HEK293 (cell line): Measurements from ENCODE around the gene ABCA7.
A peak's percentile ranks its signal among the peaks of the same experiment; 100 is the strongest.

ENCODE experiments used
- CTCF ChIA-PET: fragments of 350-600 bp; formaldehyde crosslinking; extraction: SDS; loops from one replicate; lab custom pipeline; 2021; ENCODE audit warnings: antibody characterized with exemption; lab: Yijun Ruan, JAX
- POLR2A ChIA-PET: fragments of 300-600 bp; formaldehyde crosslinking; extraction: SDS; loops from one replicate; lab custom pipeline; 2020; ENCODE audit warnings: antibody characterized with exemption, inconsistent platforms; lab: Yijun Ruan, JAX
- H3K27ac ChIP-seq: fragments of 200-500 bp; sonication (Bioruptor generic); 2 replicates; pipeline ENCODE4 v1.5.1; 2014; ENCODE audit warnings: low read depth, low read length, control low read depth, inconsistent platforms; ENCODE audit errors: extremely low read depth
- H3K36me3 ChIP-seq, 2 experiments: fragments of 200-500 bp in 1 of 2; sonication (Bioruptor generic) in 1 of 2; 1 replicate in 1 of 2; 2 replicates in 1 of 2; pipeline ENCODE4 v1.5.1; 2014 to 2017; ENCODE audit warnings: inconsistent platforms in 2 of 2, low read length in 2 of 2; ENCODE audit not compliant: control insufficient read depth in 2 of 2, insufficient read depth in 1 of 2
- H3K4me1 ChIP-seq: fragments of 200-500 bp; sonication (Bioruptor generic); 2 replicates; pipeline ENCODE4 v1.5.1; 2014; ENCODE audit warnings: mild to moderate bottlenecking, low read length, inconsistent platforms; ENCODE audit not compliant: control insufficient read depth, insufficient read depth
- H3K4me3 ChIP-seq: 2 replicates; pipeline ENCODE4 v1.5.1; 2011; ENCODE audit warnings: low read depth, mild to moderate bottlenecking, control low read depth, low read length, moderate library complexity
- H3K9me3 ChIP-seq: fragments of 200-500 bp; sonication (Bioruptor generic); 2 replicates; pipeline ENCODE4 v1.5.1; 2014; ENCODE audit warnings: low read depth, low read length, inconsistent platforms; ENCODE audit not compliant: control insufficient read depth, insufficient read depth
- MZF1 ChIP-seq: fragments of 450-650 bp; formaldehyde crosslinking; IDR thresholded peaks from 2 replicates; pipeline ENCODE4 v1.5.1; 2017; ENCODE audit warnings: missing biosample characterization, missing genetic modification characterization, borderline replicate concordance
- SETDB1 ChIP-seq: IDR thresholded peaks from one replicate; pipeline ENCODE4 v1.6.1; 2017; ENCODE audit warnings: mild to moderate bottlenecking, low read length, moderate library complexity, mixed read lengths; ENCODE audit not compliant: insufficient read length
- ZFP3 ChIP-seq: fragments of 450-650 bp; formaldehyde crosslinking; IDR thresholded peaks from 2 replicates; pipeline ENCODE4 v1.5.1; 2016; ENCODE audit warnings: low read depth, missing biosample characterization, missing genetic modification characterization
- ZNF132 ChIP-seq: fragments of 450-650 bp; formaldehyde crosslinking; IDR thresholded peaks from 2 replicates; pipeline ENCODE4 v1.5.1; 2017; ENCODE audit warnings: missing biosample characterization, missing genetic modification characterization, borderline replicate concordance
- ZNF174 ChIP-seq: fragments of 450-650 bp; formaldehyde crosslinking; IDR thresholded peaks from 2 replicates; pipeline ENCODE4 v1.5.0; 2017; ENCODE audit warnings: missing biosample characterization, mild to moderate bottlenecking, missing genetic modification characterization
- ZNF23 ChIP-seq: fragments of 450-650 bp; formaldehyde crosslinking; IDR thresholded peaks from 2 replicates; pipeline ENCODE4 v1.5.1; 2016; ENCODE audit warnings: missing biosample characterization, missing genetic modification characterization, borderline replicate concordance
- ZNF266 ChIP-seq: fragments of 450-650 bp; formaldehyde crosslinking; IDR thresholded peaks from 2 replicates; pipeline ENCODE4 v1.5.1; 2016; ENCODE audit warnings: missing biosample characterization, missing genetic modification characterization, low read depth
- ZNF391 ChIP-seq: fragments of 450-650 bp; formaldehyde crosslinking; IDR thresholded peaks from 2 replicates; pipeline ENCODE4 v1.5.1; 2016; ENCODE audit warnings: low read depth, missing biosample characterization, missing genetic modification characterization, borderline replicate concordance
- ZNF416 ChIP-seq: fragments of 450-650 bp; formaldehyde crosslinking; IDR thresholded peaks from 2 replicates; pipeline ENCODE4 v1.5.1; 2016; ENCODE audit warnings: missing biosample characterization, missing genetic modification characterization
- ZNF548 ChIP-seq: fragments of 450-650 bp; formaldehyde crosslinking; IDR thresholded peaks from 2 replicates; pipeline ENCODE4 v1.5.1; 2016; ENCODE audit warnings: missing biosample characterization, missing genetic modification characterization
- ZNF555 ChIP-seq: fragments of 450-650 bp; formaldehyde crosslinking; conservative IDR thresholded peaks from 2 replicates; pipeline ENCODE4 v1.5.1; 2017; ENCODE audit warnings: missing biosample characterization, mild to moderate bottlenecking, missing genetic modification characterization, inconsistent platforms
- ZNF560 ChIP-seq: fragments of 450-650 bp; formaldehyde crosslinking; IDR thresholded peaks from 2 replicates; pipeline ENCODE4 v1.5.1; 2017; ENCODE audit warnings: missing biosample characterization, missing genetic modification characterization, borderline replicate concordance
- ZNF561 ChIP-seq: fragments of 450-650 bp; IDR thresholded peaks from 2 replicates; pipeline ENCODE4 v1.5.1; 2018; ENCODE audit warnings: missing biosample characterization, missing genetic modification characterization, borderline replicate concordance
- ZNF624 ChIP-seq: fragments of 450-650 bp; formaldehyde crosslinking; IDR thresholded peaks from 2 replicates; pipeline ENCODE4 v1.5.1; 2017; ENCODE audit warnings: missing biosample characterization, missing genetic modification characterization
- ZNF664 ChIP-seq: fragments of 450-650 bp; formaldehyde crosslinking; IDR thresholded peaks from 2 replicates; pipeline ENCODE4 v1.5.1; 2016; ENCODE audit warnings: missing biosample characterization, missing genetic modification characterization
- ZNF701 ChIP-seq: fragments of 450-650 bp; formaldehyde crosslinking; IDR thresholded peaks from 2 replicates; pipeline ENCODE4 v1.5.1; 2016; ENCODE audit warnings: missing biosample characterization, missing genetic modification characterization
- ZNF837 ChIP-seq: fragments of 450-650 bp; formaldehyde crosslinking; IDR thresholded peaks from 2 replicates; pipeline ENCODE4 v1.5.1; 2016; ENCODE audit warnings: missing biosample characterization, missing genetic modification characterization
- TF ChIP-seq, protein P1 (sequence below): fragments of 450-650 bp; formaldehyde crosslinking; IDR thresholded peaks from 2 replicates; pipeline ENCODE4 v1.5.1; 2017; ENCODE audit warnings: missing biosample characterization, mild to moderate bottlenecking, missing genetic modification characterization, moderate library complexity
- TF ChIP-seq, protein P2 (sequence below): fragments of 450-650 bp; formaldehyde crosslinking; IDR thresholded peaks from 2 replicates; pipeline ENCODE4 v1.5.1; 2016; ENCODE audit warnings: missing biosample characterization, missing genetic modification characterization
- TF ChIP-seq, protein P3 (sequence below): fragments of 450-650 bp; IDR thresholded peaks from 2 replicates; pipeline ENCODE4 v1.5.1; 2018; ENCODE audit warnings: missing biosample characterization, mild to moderate bottlenecking, missing genetic modification characterization
- TF ChIP-seq, protein P4 (sequence below): fragments of 450-650 bp; formaldehyde crosslinking; IDR thresholded peaks from 2 replicates; pipeline ENCODE4 v1.5.1; 2016; ENCODE audit warnings: missing biosample characterization, missing genetic modification characterization

The ABCA7 gene, protein sequence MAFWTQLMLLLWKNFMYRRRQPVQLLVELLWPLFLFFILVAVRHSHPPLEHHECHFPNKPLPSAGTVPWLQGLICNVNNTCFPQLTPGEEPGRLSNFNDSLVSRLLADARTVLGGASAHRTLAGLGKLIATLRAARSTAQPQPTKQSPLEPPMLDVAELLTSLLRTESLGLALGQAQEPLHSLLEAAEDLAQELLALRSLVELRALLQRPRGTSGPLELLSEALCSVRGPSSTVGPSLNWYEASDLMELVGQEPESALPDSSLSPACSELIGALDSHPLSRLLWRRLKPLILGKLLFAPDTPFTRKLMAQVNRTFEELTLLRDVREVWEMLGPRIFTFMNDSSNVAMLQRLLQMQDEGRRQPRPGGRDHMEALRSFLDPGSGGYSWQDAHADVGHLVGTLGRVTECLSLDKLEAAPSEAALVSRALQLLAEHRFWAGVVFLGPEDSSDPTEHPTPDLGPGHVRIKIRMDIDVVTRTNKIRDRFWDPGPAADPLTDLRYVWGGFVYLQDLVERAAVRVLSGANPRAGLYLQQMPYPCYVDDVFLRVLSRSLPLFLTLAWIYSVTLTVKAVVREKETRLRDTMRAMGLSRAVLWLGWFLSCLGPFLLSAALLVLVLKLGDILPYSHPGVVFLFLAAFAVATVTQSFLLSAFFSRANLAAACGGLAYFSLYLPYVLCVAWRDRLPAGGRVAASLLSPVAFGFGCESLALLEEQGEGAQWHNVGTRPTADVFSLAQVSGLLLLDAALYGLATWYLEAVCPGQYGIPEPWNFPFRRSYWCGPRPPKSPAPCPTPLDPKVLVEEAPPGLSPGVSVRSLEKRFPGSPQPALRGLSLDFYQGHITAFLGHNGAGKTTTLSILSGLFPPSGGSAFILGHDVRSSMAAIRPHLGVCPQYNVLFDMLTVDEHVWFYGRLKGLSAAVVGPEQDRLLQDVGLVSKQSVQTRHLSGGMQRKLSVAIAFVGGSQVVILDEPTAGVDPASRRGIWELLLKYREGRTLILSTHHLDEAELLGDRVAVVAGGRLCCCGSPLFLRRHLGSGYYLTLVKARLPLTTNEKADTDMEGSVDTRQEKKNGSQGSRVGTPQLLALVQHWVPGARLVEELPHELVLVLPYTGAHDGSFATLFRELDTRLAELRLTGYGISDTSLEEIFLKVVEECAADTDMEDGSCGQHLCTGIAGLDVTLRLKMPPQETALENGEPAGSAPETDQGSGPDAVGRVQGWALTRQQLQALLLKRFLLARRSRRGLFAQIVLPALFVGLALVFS (N-terminal part only)

DNA sequence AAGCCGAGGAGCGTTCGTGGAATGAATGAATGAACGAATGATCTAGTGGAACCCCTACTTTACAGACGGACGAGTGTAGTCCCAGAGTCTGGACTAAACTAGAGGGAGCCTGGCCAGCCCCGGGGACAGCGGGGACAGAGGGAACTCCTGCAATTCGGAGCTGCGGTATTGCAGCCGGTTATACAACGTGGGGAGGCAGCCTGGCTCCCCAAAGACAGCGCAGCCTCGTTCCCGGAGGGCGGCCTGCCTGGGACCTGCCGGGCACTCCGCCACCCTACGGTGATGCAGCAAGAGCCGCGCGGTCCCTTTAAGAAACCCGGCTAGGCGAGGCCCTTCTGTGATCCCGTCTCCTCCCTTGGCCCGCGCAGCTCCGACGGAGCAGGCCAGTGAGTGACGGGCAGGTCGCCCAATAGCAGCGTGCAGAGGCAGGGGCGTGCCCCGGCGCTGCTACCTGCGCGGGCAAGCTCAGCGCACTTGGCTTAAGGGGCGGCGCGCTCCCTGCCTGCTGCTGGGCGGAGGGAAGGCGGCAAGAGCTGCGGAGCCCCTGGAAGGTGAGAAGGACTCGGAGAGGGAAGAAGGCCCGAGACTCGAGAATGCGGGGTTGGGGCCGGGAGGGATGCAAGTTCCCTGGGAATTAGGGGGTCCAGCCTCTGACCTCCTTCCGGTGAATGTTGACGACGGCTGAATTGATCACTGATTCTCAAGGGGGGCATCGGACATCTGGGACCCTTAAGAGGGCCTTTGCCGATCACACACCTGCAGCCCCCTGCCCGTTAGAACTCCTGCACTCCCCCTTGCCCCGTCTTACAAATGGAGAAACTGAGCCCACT is at the start of gene ABCA7:
Gene ABCA7 (plus strand): TSS at position 462 of the 830 bp plus-strand sequence. CDS start 1,255 bp downstream, outside the sequence.
- H3K27ac ChIP-seq: peak within 1 kb of the TSS; percentile 21; the same call in 1 of the 2 replicates
- H3K4me3 ChIP-seq: peak within 1 kb of the TSS; percentile 54
- CTCF ChIA-PET: interaction anchor here (0.6 to 1.4 kb wide), 4 partner anchors 11 to 185 kb away, joined by 3 to 4 read pairs (median 3); no protein-coding TSS in a partner anchor
- H3K36me3 ChIP-seq: peaks cover 0 to 20% of the 10 kb centered on the region in 2 experiments; a peak in 1 of 3 replicates
- no peaks in the 10 kb centered on the region for H3K9me3 ChIP-seq
- no peaks in the 10 kb centered on the region; the same call in 1 of the 2 replicates for H3K4me1 ChIP-seq
- POLR2A ChIA-PET: interaction anchor here (0.6 to 5.8 kb wide), 12 partner anchors 12 to 229 kb away, joined by 3 to 60 read pairs (median 3); partner anchors contain the start of genes CIRBP, CNN2 and GPX4
- 0 out of 2 replicates have a peak, but pooled peaks have one; percentile 48 for TF ChIP-seq ZNF561 (tag by site-specific recombination)
- TF ChIP-seq, protein P1, sequence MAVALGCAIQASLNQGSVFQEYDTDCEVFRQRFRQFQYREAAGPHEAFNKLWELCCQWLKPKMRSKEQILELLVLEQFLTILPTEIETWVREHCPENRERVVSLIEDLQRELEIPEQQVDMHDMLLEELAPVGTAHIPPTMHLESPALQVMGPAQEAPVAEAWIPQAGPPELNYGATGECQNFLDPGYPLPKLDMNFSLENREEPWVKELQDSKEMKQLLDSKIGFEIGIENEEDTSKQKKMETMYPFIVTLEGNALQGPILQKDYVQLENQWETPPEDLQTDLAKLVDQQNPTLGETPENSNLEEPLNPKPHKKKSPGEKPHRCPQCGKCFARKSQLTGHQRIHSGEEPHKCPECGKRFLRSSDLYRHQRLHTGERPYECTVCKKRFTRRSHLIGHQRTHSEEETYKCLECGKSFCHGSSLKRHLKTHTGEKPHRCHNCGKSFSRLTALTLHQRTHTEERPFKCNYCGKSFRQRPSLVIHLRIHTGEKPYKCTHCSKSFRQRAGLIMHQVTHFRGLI (tag by site-specific recombination): no peak
- no peak for TF ChIP-seq ZNF560 (tag by site-specific recombination)
- no peak for TF ChIP-seq ZNF624
- TF ChIP-seq, protein P2, sequence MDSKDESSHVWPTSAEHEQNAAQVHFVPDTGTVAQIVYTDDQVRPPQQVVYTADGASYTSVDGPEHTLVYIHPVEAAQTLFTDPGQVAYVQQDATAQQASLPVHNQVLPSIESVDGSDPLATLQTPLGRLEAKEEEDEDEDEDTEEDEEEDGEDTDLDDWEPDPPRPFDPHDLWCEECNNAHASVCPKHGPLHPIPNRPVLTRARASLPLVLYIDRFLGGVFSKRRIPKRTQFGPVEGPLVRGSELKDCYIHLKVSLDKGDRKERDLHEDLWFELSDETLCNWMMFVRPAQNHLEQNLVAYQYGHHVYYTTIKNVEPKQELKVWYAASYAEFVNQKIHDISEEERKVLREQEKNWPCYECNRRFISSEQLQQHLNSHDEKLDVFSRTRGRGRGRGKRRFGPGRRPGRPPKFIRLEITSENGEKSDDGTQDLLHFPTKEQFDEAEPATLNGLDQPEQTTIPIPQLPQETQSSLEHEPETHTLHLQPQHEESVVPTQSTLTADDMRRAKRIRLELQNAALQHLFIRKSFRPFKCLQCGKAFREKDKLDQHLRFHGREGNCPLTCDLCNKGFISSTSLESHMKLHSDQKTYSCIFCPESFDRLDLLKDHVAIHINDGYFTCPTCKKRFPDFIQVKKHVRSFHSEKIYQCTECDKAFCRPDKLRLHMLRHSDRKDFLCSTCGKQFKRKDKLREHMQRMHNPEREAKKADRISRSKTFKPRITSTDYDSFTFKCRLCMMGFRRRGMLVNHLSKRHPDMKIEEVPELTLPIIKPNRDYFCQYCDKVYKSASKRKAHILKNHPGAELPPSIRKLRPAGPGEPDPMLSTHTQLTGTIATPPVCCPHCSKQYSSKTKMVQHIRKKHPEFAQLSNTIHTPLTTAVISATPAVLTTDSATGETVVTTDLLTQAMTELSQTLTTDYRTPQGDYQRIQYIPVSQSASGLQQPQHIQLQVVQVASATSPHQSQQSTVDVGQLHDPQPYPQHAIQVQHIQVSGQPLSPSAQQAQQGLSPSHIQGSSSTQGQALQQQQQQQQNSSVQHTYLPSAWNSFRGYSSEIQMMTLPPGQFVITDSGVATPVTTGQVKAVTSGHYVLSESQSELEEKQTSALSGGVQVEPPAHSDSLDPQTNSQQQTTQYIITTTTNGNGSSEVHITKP (tag by site-specific recombination): peak; percentile 98
- TF ChIP-seq ZNF416 (tag by site-specific recombination): no peak
- TF ChIP-seq, protein P3, sequence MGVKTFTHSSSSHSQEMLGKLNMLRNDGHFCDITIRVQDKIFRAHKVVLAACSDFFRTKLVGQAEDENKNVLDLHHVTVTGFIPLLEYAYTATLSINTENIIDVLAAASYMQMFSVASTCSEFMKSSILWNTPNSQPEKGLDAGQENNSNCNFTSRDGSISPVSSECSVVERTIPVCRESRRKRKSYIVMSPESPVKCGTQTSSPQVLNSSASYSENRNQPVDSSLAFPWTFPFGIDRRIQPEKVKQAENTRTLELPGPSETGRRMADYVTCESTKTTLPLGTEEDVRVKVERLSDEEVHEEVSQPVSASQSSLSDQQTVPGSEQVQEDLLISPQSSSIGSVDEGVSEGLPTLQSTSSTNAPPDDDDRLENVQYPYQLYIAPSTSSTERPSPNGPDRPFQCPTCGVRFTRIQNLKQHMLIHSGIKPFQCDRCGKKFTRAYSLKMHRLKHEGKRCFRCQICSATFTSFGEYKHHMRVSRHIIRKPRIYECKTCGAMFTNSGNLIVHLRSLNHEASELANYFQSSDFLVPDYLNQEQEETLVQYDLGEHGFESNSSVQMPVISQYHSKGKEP (tag by site-specific recombination): no peak; the same call in 1 of the 2 replicates
- no peak for TF ChIP-seq ZNF837 (tag by site-specific recombination)
- TF ChIP-seq MZF1: no peak
- TF ChIP-seq ZNF664 (tag by site-specific recombination): no peak
- TF ChIP-seq SETDB1: no peak
- TF ChIP-seq, protein P4, sequence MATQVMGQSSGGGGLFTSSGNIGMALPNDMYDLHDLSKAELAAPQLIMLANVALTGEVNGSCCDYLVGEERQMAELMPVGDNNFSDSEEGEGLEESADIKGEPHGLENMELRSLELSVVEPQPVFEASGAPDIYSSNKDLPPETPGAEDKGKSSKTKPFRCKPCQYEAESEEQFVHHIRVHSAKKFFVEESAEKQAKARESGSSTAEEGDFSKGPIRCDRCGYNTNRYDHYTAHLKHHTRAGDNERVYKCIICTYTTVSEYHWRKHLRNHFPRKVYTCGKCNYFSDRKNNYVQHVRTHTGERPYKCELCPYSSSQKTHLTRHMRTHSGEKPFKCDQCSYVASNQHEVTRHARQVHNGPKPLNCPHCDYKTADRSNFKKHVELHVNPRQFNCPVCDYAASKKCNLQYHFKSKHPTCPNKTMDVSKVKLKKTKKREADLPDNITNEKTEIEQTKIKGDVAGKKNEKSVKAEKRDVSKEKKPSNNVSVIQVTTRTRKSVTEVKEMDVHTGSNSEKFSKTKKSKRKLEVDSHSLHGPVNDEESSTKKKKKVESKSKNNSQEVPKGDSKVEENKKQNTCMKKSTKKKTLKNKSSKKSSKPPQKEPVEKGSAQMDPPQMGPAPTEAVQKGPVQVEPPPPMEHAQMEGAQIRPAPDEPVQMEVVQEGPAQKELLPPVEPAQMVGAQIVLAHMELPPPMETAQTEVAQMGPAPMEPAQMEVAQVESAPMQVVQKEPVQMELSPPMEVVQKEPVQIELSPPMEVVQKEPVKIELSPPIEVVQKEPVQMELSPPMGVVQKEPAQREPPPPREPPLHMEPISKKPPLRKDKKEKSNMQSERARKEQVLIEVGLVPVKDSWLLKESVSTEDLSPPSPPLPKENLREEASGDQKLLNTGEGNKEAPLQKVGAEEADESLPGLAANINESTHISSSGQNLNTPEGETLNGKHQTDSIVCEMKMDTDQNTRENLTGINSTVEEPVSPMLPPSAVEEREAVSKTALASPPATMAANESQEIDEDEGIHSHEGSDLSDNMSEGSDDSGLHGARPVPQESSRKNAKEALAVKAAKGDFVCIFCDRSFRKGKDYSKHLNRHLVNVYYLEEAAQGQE: no peak
- TF ChIP-seq ZNF391 (tag by site-specific recombination): no peak; the same call in 1 of the 2 replicates
- TF ChIP-seq ZNF23 (tag by site-specific recombination): no peak
- no peak for TF ChIP-seq ZNF132 (tag by site-specific recombination)
- TF ChIP-seq ZFP3: no peak
- TF ChIP-seq ZNF701 (tag by site-specific recombination): no peak
- TF ChIP-seq ZNF174: no peak
- no peak for TF ChIP-seq ZNF555
- no peak for TF ChIP-seq ZNF548 (tag by site-specific recombination)
- no peak for TF ChIP-seq ZNF266
